CD14-positive monocyte (primary cell): ENCODE results near the gene PPP1R15A. TPM values are rescaled to one million over a fixed set of nuclear protein-coding genes. Genes with fewer than 3 reads are reported as not detected.
"Not testable (repeated sequence)": the region's sequence is repeated elsewhere in the genome, so short reads cannot be mapped to it uniquely, and the experiment has no call there.

Experiments
- DNase-seq, 3 donors: peaks; one replicate each; pipeline ENCODE4 v3.0.0-alpha.2; 2011 to 2022
- H2AFZ ChIP-seq: 2 replicates; pipeline ENCODE4 v1.6.0; 2012; ENCODE audit warnings: mild to moderate bottlenecking, low read depth, low read length, inconsistent platforms; ENCODE audit not compliant: insufficient read depth, poor library complexity, severe bottlenecking
- H3K27ac ChIP-seq, 2 donors: 1 replicate in 1 of 2; 2 replicates in 1 of 2; pipeline ENCODE4 v1.5.1; 2012 to 2013; ENCODE audit warnings: low read length in 2 of 2, control low read depth in 1 of 2, inconsistent platforms in 1 of 2, low read depth in 1 of 2, mild to moderate bottlenecking in 1 of 2
- H3K27me3 ChIP-seq, 2 donors: one replicate each; pipeline versions ENCODE4 v1.6.0 to v1.6.1; 2011 to 2013; ENCODE audit warnings: low read length in 2 of 2; ENCODE audit not compliant: control insufficient read depth in 2 of 2, insufficient read depth in 2 of 2
- H3K36me3 ChIP-seq, 2 donors: replicated peaks in 1 of 2; 1 replicate in 1 of 2; 2 replicates in 1 of 2; pipeline versions ENCODE4 v1.5.1 to v1.6.1; 2012 to 2013; ENCODE audit warnings: low read length in 2 of 2, control low read depth in 1 of 2, inconsistent platforms in 1 of 2, mild to moderate bottlenecking in 1 of 2; ENCODE audit not compliant: insufficient read depth in 2 of 2, control insufficient read depth in 1 of 2
- H3K4me1 ChIP-seq, 2 donors: 1 replicate in 1 of 2; 2 replicates in 1 of 2; pipeline versions ENCODE4 v1.5.1 to v1.6.1; 2012 to 2013; ENCODE audit warnings: low read length in 2 of 2, control low read depth in 1 of 2, inconsistent platforms in 1 of 2, mild to moderate bottlenecking in 1 of 2, moderate library complexity in 1 of 2; ENCODE audit not compliant: insufficient read depth in 2 of 2, control insufficient read depth in 1 of 2
- H3K4me2 ChIP-seq: replicated peaks from 2 replicates; pipeline ENCODE3; 2012; ENCODE audit warnings: low read length, moderate library complexity, mild to moderate bottlenecking; ENCODE audit not compliant: poor library complexity, severe bottlenecking; ENCODE audit errors: extremely low read depth
- H3K4me3 ChIP-seq, 3 experiments: fragments of 200-600 bp in 1 of 3; sonication (generic) in 1 of 3; replicated peaks in 1 of 3; 1 replicate in 2 of 3; 2 replicates in 1 of 3; pipeline ENCODE4 v1.5.1; 2011 to 2013; ENCODE audit warnings: low read length in 3 of 3, mild to moderate bottlenecking in 3 of 3, control low read depth in 2 of 3, low read depth in 2 of 3, inconsistent platforms in 1 of 3, moderate library complexity in 1 of 3
- H3K79me2 ChIP-seq: 2 replicates; pipeline ENCODE4 v1.6.0; 2012; ENCODE audit warnings: mild to moderate bottlenecking, control low read depth, inconsistent platforms, low read length, moderate library complexity; ENCODE audit not compliant: insufficient read depth
- H3K9ac ChIP-seq: 2 replicates; pipeline ENCODE4 v1.6.0; 2017; ENCODE audit warnings: low read length, mild to moderate bottlenecking; ENCODE audit not compliant: insufficient read depth, poor library complexity, severe bottlenecking
- H3K9me3 ChIP-seq, 2 donors: replicated peaks in 1 of 2; 1 replicate in 1 of 2; 2 replicates in 1 of 2; pipeline versions ENCODE4 v1.5.1 to v1.6.1; 2012 to 2013; ENCODE audit warnings: low read length in 2 of 2, control low read depth in 1 of 2; ENCODE audit not compliant: control insufficient read depth in 1 of 2, insufficient read depth in 1 of 2
- H4K20me1 ChIP-seq: 2 replicates; pipeline ENCODE4 v1.6.0; 2012; ENCODE audit warnings: mild to moderate bottlenecking, low read length, control low read depth, moderate library complexity; ENCODE audit not compliant: insufficient read depth
- H3K27ac Mint-ChIP-seq, 7 donors: one replicate each; pipeline ENCODE4 v1.8.0; 2020; ENCODE audit warnings: mild to moderate bottlenecking in 7 of 7, mixed read lengths in 7 of 7, moderate library complexity in 6 of 7, inconsistent platforms in 2 of 7
- H3K27me3 Mint-ChIP-seq, 3 donors: one replicate each; pipeline ENCODE4 v1.8.0; 2021 to 2022; ENCODE audit warnings: low read depth in 3 of 3, mild to moderate bottlenecking in 3 of 3, mixed read lengths in 3 of 3, moderate library complexity in 3 of 3, inconsistent platforms in 1 of 3
- H3K36me3 Mint-ChIP-seq, 2 donors: one replicate each; pipeline ENCODE4 v1.8.0; 2020; ENCODE audit warnings: mixed read lengths in 2 of 2, inconsistent platforms in 1 of 2, mild to moderate bottlenecking in 1 of 2
- H3K4me1 Mint-ChIP-seq: one replicate; pipeline ENCODE4 v1.8.0; 2020; ENCODE audit warnings: mild to moderate bottlenecking, mixed read lengths
- H3K4me3 Mint-ChIP-seq, 2 donors: one replicate each; pipeline ENCODE4 v1.8.0; 2020; ENCODE audit warnings: mild to moderate bottlenecking in 2 of 2, mixed read lengths in 2 of 2, moderate library complexity in 1 of 2
- H3K9me3 Mint-ChIP-seq, 7 donors: one replicate each; pipeline ENCODE4 v1.8.0; 2020 to 2022; ENCODE audit warnings: mixed read lengths in 7 of 7, mild to moderate bottlenecking in 6 of 7, moderate library complexity in 6 of 7, inconsistent platforms in 2 of 7
- WGBS: methylation state at CpG from one replicate; pipeline ENCODE4 v1.1.5; 2013; ENCODE audit warnings: missing lambda C conversion rate; ENCODE audit not compliant: insufficient coverage; 5-methylcytosine and 5-hydroxymethylcytosine counted together
- intact Hi-C, 2 donors: fragments of 100-400 bp; cut with micrococcal nuclease; formaldehyde crosslinking; loops; one replicate each; pipeline versions ENCODE4 v1.15.0 to v1.15.1; 2023
- polyA plus RNA-seq, 3 donors: library from polyadenylated mRNA; depleted of rRNA in 1 of 3; unstranded in 2 of 3; stranded (reverse) in 1 of 3; fragments of 300-500 nt in 2 of 3; fragments of >200 nt in 1 of 3; fragmentation: Illumina TruSeq in 2 of 3; gene quantifications; 1 replicate in 2 of 3; 2 replicates in 1 of 3; pipeline ENCODE4 v1.2.3, GENCODE V29; 2012 to 2021
- TF ChIP-seq, protein P1 (sequence below): fragments of 200-600 bp; IDR thresholded peaks from one replicate; pipeline ENCODE4 v1.8.0; 2022; ENCODE audit warnings: antibody characterized with exemption, mild to moderate bottlenecking

Gene PPP1R15A
- polyA plus RNA-seq, 3 donors = 127 to 745 (median 169) TPM

DNA sequence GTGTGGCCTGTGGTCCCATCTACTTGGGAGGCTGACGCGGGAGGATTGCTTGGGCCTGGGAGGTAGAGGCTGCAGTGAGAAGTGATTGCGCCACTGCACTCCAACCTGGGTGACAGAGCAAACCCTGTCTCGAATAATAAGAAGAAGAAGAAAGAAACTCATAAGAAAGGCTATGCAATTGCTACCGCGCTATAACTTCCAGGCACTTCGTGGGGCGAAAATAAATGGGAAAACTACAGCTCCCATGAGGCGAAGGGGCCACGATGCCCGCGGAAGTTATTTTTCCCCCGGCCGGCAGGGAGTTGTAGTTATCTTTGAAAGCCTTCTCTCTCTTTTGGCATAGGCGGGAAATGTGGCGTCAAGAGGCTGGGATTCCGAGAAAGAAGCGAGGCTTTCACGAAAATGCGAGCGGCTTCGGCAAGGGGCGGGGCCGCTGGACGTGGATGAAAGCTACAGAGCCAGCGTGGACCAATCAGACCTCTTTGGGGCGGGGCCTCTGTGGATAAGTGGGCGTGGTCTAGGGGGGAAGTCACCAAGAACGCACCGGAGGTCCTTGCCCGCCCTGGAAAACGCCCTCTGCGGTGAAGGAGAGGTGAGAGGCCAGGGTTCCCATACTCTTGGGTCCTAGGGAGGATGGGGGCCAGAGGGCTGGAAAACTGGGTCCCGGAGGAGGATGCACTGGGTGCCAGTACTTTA is 27.7 kb downstream of the PPP1R15A start, which contains the start of gene NUCB1:
Gene NUCB1, plus strand, starts transcription at position 532 of the 696 bp plus-strand sequence. CDS start 485 bp downstream, outside the sequence.
- H3K27me3 Mint-ChIP-seq = peaks cover 25 to 29% (median 28%) of the 10 kb centered on the region in 3 donors
- peak within 1 kb of the TSS; percentile 91 to 96 for H3K4me3 Mint-ChIP-seq
- Histone ChIP-seq H3K9ac (peak within 1 kb of the TSS; percentile 78), H3K36me3 (peaks cover 6 to 12% of the 10 kb centered on the region in 2 donors), H3K27me3 (peaks cover 4 to 20% of the 10 kb centered on the region in 2 donors), H3K4me3 (peak within 1 kb of the TSS; percentile 66 to 100 (median 79)), H3K4me1 (peaks cover 35 to 46% of the 10 kb centered on the region in 2 donors), H3K4me2 (peak within 1 kb of the TSS; percentile 98), H3K9me3 (no peaks in the 10 kb centered on the region), H3K79me2 (peaks cover 28% of the 10 kb centered on the region), H2AFZ (peak within 1 kb of the TSS; percentile 91), H3K27ac (peak within 1 kb of the TSS; percentile 85), H4K20me1 (peaks cover 30% of the 10 kb centered on the region)
- H3K27ac Mint-ChIP-seq = peak within 1 kb of the TSS; percentile 92 to 98 (median 97)
- intact Hi-C loops = loop anchor here in 1 of 2 donors (5.0 kb wide), 2 partner anchors 52 to 72 kb away; partner anchors contain the start of gene BAX
- WGBS = under 1% methylated on average over 19 of the region's 34 CpGs
- peak; percentile 93 to 97 (median 94) for DNase-seq
- H3K4me1 Mint-ChIP-seq = peaks cover 32% of the 10 kb centered on the region
- TF ChIP-seq, protein P1, sequence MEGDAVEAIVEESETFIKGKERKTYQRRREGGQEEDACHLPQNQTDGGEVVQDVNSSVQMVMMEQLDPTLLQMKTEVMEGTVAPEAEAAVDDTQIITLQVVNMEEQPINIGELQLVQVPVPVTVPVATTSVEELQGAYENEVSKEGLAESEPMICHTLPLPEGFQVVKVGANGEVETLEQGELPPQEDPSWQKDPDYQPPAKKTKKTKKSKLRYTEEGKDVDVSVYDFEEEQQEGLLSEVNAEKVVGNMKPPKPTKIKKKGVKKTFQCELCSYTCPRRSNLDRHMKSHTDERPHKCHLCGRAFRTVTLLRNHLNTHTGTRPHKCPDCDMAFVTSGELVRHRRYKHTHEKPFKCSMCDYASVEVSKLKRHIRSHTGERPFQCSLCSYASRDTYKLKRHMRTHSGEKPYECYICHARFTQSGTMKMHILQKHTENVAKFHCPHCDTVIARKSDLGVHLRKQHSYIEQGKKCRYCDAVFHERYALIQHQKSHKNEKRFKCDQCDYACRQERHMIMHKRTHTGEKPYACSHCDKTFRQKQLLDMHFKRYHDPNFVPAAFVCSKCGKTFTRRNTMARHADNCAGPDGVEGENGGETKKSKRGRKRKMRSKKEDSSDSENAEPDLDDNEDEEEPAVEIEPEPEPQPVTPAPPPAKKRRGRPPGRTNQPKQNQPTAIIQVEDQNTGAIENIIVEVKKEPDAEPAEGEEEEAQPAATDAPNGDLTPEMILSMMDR = no peak
- H3K36me3 Mint-ChIP-seq = peaks cover 17 to 24% of the 10 kb centered on the region in 2 donors
- H3K9me3 Mint-ChIP-seq = peaks cover 0 to 16% (median 7%) of the 10 kb centered on the region in 7 donors

DNA sequence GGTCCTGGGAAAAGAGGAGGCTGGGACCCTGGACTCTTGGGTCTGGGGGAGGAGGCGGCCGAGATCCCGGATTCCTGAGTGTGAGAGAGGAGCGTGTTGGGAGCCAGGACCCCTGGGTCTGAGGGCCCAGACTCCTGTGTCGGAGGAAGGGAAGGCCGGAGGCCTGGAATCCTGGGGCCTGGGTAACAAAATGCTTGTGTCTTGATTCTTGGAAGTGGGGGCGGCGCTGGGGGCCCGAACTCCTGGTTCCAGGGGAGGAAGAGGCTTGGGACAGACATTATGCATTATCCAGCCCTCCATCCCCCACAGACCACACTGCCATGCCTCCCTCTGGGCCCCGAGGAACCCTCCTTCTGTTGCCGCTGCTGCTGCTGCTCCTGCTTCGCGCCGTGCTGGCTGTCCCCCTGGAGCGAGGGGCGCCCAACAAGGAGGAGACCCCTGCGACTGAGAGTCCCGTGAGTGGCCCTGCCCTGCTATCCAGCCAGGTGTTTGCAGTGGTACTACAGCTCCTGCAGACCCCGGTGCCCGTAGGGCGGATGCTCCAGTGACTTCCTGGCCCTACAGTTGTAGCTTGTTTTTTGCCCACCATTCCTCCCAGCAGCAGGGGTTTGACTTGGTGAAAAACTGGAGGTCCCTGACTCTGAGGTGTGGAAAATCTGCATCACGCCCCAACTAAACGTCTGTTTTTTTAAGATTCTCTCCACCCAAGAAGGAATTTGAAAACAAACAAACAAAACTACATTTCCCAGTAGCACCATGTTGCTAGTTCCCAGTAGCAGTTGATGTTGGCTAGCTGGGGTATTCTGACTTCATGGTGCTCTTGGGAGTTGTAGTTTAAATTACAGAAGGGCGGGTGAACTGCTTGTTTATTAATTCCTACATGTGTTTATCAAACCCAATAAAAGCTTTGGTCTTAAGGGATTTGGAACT is 28.5 kb downstream of the PPP1R15A start:
- DNase-seq = peak in 1 of 3 donors; percentile 34
- Histone ChIP-seq H3K36me3 (peaks cover 14 to 20% of the 10 kb centered on the region in 2 donors), H3K27me3 (peaks cover 0 to 12% of the 10 kb centered on the region in 2 donors), H3K4me3 (peak overlapping the region; percentile 66 to 100 (median 79)), H3K79me2 (peaks cover 28% of the 10 kb centered on the region), H3K4me2 (peak overlapping the region; percentile 98), H2AFZ (peak overlapping the region; percentile 91), H3K9me3 (no peaks in the 10 kb centered on the region), H3K9ac (peak overlapping the region; percentile 78), H3K27ac (peak overlapping the region; percentile 85), H4K20me1 (peaks cover 35% of the 10 kb centered on the region), H3K4me1 (peaks cover 35 to 41% of the 10 kb centered on the region in 2 donors)
- Mint-ChIP-seq H3K27me3 (peaks cover 17 to 21% (median 20%) of the 10 kb centered on the region in 3 donors), H3K4me3 (peak overlapping the region; percentile 91 to 96), H3K9me3 (peaks cover 0 to 8% (median 3%) of the 10 kb centered on the region in 7 donors), H3K36me3 (peaks cover 24 to 28% of the 10 kb centered on the region in 2 donors), H3K4me1 (peaks cover 27% of the 10 kb centered on the region), H3K27ac (peak overlapping the region; percentile 92 to 98 (median 97))
- TF ChIP-seq, protein P1 = no peak
- WGBS = 7% methylated on average over 14 of the region's 24 CpGs
- intact Hi-C loops = loop anchor here in 1 of 2 donors (5.0 kb wide), 1 partner anchor 52 kb away; the partner anchor contains the start of gene BAX

DNA sequence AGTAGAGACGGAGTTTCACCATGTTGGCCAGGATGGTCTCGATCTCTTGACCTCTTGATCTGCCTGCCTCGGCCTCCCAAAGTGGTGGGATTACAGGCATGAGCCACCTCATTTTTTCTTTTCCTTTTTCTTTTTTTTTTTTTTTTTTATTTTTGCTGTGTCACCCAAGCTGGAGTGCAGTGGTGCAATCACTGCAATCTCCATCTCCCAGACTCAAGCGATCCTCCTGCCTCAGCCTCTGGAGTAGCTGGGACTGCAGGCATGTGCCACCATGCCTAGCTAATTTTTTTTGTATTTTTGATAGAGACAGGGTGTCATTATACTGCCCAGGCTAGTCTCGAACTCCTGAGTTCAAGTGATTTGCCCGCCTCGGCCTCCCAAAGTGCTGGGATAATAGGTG is 30.1 kb downstream of the PPP1R15A start:
- Histone ChIP-seq H3K4me1 (peaks cover 31 to 36% of the 10 kb centered on the region in 2 donors), H4K20me1 (peaks cover 35% of the 10 kb centered on the region), H3K79me2 (peaks cover 28% of the 10 kb centered on the region), H3K36me3 (peaks cover 19 to 33% of the 10 kb centered on the region in 2 donors)
- Mint-ChIP-seq H3K4me1 (peaks cover 18% of the 10 kb centered on the region), H3K36me3 (peaks cover 33 to 42% of the 10 kb centered on the region in 2 donors), H3K27ac (peak overlapping the region in 3 of 7 donors; percentile 52 to 62 (median 60))
- H3K4me3 Mint-ChIP-seq, H3K9me3 Mint-ChIP-seq, H3K9ac ChIP-seq, DNase-seq, H3K4me2 ChIP-seq, H3K4me3 ChIP-seq, H3K9me3 ChIP-seq, H2AFZ ChIP-seq, H3K27me3 Mint-ChIP-seq, H3K27me3 ChIP-seq, H3K27ac ChIP-seq: not testable (repeated sequence)
- intact Hi-C loops = loop anchor here in 1 of 2 donors (5.0 kb wide), 1 partner anchor 50 kb away; the partner anchor contains the start of gene BAX
- 100% methylated on average over 4 of the region's 7 CpGs for WGBS
